Hepatocyte (in vitro differentiated cells): ENCODE measurements around the gene RPS24.

Experiments used
- CTCF ChIP-seq: fragments of 200-600 bp; sonication (generic); IDR thresholded peaks from 2 replicates; pipeline ENCODE4 v1.5.1; 2016; ENCODE audit warnings: antibody characterized with exemption, mild to moderate bottlenecking; ENCODE audit not compliant: poor library complexity
- EZH2 ChIP-seq: fragments of 200-600 bp; sonication (generic); IDR thresholded peaks from 2 replicates; pipeline ENCODE4 v1.6.1; 2016; ENCODE audit warnings: antibody characterized with exemption, mild to moderate bottlenecking, borderline replicate concordance

- TF ChIP-seq CTCF (no peak), EZH2 (no peak)
These were observed 49.0 kb downstream of the RPS24 start for GRCh38 chr10:78082636-78083035.
